ENCODE data around the gene KCNIP4.

DNA sequence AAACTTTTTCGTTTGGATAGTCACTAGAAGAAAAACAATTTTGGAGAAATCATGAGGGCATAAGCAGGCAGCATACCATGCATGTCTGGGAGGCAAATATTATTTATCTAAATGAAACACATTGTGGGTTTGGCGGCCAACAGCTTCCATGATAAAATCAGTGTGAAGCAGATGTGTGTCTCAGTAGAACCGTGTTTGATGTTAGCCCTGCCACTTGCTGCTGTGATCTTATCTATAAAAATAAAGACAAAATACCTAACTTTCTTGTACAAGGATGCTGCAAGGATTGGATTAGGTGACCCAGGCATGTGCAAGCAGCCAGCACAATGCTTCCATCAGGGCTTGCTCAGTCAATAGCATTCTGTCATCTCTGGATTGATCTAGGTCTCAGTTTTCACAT is 906.9 kb downstream of the KCNIP4 start:
- TF ChIP-seq, protein P1, sequence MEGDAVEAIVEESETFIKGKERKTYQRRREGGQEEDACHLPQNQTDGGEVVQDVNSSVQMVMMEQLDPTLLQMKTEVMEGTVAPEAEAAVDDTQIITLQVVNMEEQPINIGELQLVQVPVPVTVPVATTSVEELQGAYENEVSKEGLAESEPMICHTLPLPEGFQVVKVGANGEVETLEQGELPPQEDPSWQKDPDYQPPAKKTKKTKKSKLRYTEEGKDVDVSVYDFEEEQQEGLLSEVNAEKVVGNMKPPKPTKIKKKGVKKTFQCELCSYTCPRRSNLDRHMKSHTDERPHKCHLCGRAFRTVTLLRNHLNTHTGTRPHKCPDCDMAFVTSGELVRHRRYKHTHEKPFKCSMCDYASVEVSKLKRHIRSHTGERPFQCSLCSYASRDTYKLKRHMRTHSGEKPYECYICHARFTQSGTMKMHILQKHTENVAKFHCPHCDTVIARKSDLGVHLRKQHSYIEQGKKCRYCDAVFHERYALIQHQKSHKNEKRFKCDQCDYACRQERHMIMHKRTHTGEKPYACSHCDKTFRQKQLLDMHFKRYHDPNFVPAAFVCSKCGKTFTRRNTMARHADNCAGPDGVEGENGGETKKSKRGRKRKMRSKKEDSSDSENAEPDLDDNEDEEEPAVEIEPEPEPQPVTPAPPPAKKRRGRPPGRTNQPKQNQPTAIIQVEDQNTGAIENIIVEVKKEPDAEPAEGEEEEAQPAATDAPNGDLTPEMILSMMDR (IDR thresholded peaks at IDR 0.05; ENCODE audit: insufficient read depth, low read length), result no peak
- no peak for TF ChIP-seq POLR2AphosphoS5 (IDR thresholded peaks at IDR 0.05; ENCODE audit: low read depth)
- TF ChIP-seq, protein P2, sequence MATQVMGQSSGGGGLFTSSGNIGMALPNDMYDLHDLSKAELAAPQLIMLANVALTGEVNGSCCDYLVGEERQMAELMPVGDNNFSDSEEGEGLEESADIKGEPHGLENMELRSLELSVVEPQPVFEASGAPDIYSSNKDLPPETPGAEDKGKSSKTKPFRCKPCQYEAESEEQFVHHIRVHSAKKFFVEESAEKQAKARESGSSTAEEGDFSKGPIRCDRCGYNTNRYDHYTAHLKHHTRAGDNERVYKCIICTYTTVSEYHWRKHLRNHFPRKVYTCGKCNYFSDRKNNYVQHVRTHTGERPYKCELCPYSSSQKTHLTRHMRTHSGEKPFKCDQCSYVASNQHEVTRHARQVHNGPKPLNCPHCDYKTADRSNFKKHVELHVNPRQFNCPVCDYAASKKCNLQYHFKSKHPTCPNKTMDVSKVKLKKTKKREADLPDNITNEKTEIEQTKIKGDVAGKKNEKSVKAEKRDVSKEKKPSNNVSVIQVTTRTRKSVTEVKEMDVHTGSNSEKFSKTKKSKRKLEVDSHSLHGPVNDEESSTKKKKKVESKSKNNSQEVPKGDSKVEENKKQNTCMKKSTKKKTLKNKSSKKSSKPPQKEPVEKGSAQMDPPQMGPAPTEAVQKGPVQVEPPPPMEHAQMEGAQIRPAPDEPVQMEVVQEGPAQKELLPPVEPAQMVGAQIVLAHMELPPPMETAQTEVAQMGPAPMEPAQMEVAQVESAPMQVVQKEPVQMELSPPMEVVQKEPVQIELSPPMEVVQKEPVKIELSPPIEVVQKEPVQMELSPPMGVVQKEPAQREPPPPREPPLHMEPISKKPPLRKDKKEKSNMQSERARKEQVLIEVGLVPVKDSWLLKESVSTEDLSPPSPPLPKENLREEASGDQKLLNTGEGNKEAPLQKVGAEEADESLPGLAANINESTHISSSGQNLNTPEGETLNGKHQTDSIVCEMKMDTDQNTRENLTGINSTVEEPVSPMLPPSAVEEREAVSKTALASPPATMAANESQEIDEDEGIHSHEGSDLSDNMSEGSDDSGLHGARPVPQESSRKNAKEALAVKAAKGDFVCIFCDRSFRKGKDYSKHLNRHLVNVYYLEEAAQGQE (IDR thresholded peaks at IDR 0.05; ENCODE audit: insufficient replicate concordance, low read depth), result no peak

Data from HL-60 (cell line).